Right cardiac atrium (tissue), 5 donors: ENCODE data around the gene MARK3. TPM values are rescaled to one million over a fixed set of nuclear protein-coding genes. Genes with fewer than 3 reads are reported as not detected.
"Not testable (repeated sequence)": the region's sequence is repeated elsewhere in the genome, so short reads cannot be mapped to it uniquely, and the experiment has no call there.

Source experiments
- ATAC-seq, 2 donors: fragments of 200-7000 bp; cut with Tn5 transposase; one replicate each; pipeline versions ENCODE4 v1.8.0 to v1.9.1; 2020; ENCODE audit warnings: moderate library complexity in 2 of 2, mild to moderate bottlenecking in 1 of 2
- DNase-seq, 3 donors: peaks; one replicate each; pipeline ENCODE4 v3.0.0-alpha.2; 2020
- H3K27ac ChIP-seq: one replicate; pipeline ENCODE4 v1.5.1; 2013; ENCODE audit warnings: mild to moderate bottlenecking, low read length, control low read depth, moderate library complexity
- H3K27me3 ChIP-seq: one replicate; pipeline ENCODE4 v1.6.1; 2013; ENCODE audit not compliant: control insufficient read depth, insufficient read depth
- H3K4me1 ChIP-seq: one replicate; pipeline ENCODE4 v1.6.1; 2013; ENCODE audit warnings: low read length; ENCODE audit not compliant: control insufficient read depth, insufficient read depth
- H3K4me3 ChIP-seq: one replicate; pipeline ENCODE4 v1.5.1; 2013; ENCODE audit warnings: low read length, control low read depth
- H3K9me3 ChIP-seq: one replicate; pipeline ENCODE4 v1.6.1; 2013; ENCODE audit warnings: low read length; ENCODE audit not compliant: control insufficient read depth
- WGBS: extraction: QIAGEN DNeasy Blood & Tissue Kit; methylation state at CpG from one replicate; pipeline ENCODE4 v1.1.7; 2013; 5-methylcytosine and 5-hydroxymethylcytosine counted together
- intact Hi-C, 4 donors: fragments of 100-400 bp; cut with DNase I; formaldehyde crosslinking; loops; one replicate each; pipeline versions ENCODE4 v1.11.0 to v1.14.0; 2022 to 2023
- polyA plus RNA-seq: library from polyadenylated mRNA; stranded (reverse); fragments of 200-250 nt; gene quantifications from one replicate; pipeline ENCODE4 v1.2.3, GENCODE V29; 2013
- total RNA-seq, 4 donors: library from RNA; stranded (reverse); fragmentation: NEBNext Ultra II Directional; extraction: Animal tissue kit (Norgen Biotek cat#: 25700); gene quantifications; one replicate each; pipeline ENCODE4 v1.2.1, GENCODE V29; 2021
- donor health status: healthy with polysubstance abuse.
- donor health status: DM: no; HTN: yes; CAD: no.
- donor health status: DM: no; HTN: no; CAD: no.
- donor health status: DM: no; HTN: yes; CAD: no; lungs with severe emphysema.
- donor health status: DM: yes; HTN: yes; CAD: no.

MARK3 gene
- total and polyA plus RNA-seq, 5 donors = 79.4 to 105 (median 92.9) TPM

DNA sequence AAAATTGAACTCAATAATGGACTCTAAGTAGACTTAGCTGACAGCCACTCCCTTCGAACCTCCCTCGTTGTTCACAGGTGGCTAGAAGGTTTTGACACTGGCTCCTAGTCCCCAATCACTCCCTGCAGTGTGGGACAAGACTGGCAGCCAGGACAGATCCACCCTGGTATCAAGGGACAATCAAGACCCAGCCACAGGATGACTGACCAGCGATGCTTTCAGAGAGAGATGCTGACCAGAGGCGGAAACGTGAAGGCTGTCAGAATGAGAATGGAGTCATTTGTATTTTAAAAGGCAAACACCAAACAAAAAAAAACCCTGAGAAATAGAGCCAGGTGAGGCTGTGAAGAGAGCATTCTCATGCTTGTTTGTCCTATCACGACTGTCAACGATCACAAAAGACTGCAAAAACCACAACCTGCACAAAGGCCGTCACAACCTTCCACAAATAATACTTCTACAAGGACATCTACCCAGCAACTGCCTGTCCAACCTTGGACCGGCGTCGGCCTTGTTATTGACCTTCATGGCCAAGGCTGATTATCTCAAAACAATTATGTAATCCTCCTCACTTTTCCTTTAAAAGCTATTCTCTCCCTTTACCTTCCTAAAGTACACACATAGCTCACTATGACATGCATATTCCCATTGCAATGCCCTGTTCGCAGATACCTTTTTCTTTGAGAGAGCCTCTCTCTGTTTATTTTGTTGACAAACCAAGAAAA is 38.0 kb upstream of the MARK3 start:
- Histone ChIP-seq H3K9me3 (no peaks in the 10 kb centered on the region), H3K4me1 (no peaks in the 10 kb centered on the region), H3K27me3 (no peaks in the 10 kb centered on the region), H3K4me3 (no peak overlapping the region), H3K27ac (no peak overlapping the region)
- DNase-seq = no peak
- peak in 1 of 2 donors; percentile 12 for ATAC-seq
- WGBS = 62% methylated on average over 12 of the region's 12 CpGs
- intact Hi-C loops = loop anchor here in 1 of 4 donors (10.0 kb wide), 1 partner anchor 128 kb away; no protein-coding TSS in a partner anchor

DNA sequence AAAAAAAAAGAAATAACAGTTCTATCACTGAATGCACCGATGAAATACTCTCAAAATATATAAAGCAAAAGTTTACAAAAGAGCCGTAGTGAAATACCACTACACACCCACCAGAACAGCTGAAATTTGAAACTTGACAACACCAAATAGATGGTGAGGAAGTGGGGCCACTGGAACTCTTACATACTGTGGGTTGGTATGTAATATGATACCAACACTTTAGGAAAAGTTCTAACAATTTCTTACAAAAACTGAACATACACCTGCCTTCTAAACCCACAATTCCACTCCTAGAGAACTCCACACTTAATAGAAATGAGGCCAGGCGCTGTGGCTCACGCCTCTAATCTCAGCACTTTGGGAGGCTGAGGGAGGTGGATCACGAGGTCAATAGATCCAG is 37.1 kb upstream of the MARK3 start:
- ATAC-seq (no peak), DNase-seq (no peak)
- Histone ChIP-seq H3K9me3 (no peaks in the 10 kb centered on the region), H3K27me3 (no peaks in the 10 kb centered on the region), H3K27ac (no peak overlapping the region), H3K4me1 (no peaks in the 10 kb centered on the region), H3K4me3 (no peak overlapping the region)
- intact Hi-C loops = loop anchor here in 1 of 4 donors (10.0 kb wide), 1 partner anchor 127 kb away; no protein-coding TSS in a partner anchor
- WGBS = 81% methylated on average over 5 of the region's 5 CpGs

DNA sequence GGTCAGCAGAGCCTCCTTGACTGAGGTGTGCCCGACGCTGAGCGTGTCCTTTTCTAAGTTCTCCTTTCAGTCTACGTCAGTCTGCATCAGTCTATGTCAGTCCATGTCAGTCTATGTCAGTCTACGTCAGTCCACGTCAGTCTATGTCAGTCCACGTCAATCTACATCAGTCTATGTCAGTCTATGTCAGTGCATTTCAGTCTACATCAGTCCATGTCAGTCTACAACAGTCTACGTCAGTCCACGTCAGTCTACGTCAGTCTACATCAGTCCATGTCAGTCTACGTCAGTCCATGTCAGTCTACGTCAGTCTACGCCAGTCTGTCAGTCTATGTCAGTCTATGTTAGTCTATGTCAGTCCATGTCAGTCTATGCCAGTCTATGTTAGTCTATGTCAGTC is 35.2 kb upstream of the MARK3 start:
- 90% methylated on average over 13 of the region's 13 CpGs for WGBS
- no peak overlapping the region for H3K27ac ChIP-seq
- H3K4me3 ChIP-seq = no peak overlapping the region
- ATAC-seq = no peak
- DNase-seq = no peak
- no peaks in the 10 kb centered on the region for H3K4me1 ChIP-seq
- intact Hi-C loops = loop anchor here in 1 of 4 donors (10.0 kb wide), 1 partner anchor 125 kb away; no protein-coding TSS in a partner anchor
- H3K9me3 ChIP-seq = no peaks in the 10 kb centered on the region
- H3K27me3 ChIP-seq = no peaks in the 10 kb centered on the region

DNA sequence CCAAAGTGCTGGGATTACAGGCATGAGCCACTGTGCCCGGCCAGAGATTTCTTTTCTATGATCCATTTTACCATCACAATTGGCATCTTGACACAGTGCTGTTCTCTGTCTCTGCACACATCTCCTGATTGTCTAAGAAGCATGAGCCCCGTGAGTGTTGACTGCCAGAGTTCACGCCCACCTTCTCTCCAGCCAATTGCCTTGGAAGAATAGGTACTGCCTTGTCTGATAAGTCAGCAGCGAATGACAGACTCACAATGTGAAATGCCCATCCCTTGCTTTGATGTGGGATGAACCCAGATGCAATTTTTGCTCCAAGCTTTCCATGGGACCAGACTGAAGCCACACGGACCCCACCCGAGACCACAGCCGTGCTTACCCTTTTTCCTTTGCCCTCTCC is 31.9 kb upstream of the MARK3 start:
- ATAC-seq (no peak), DNase-seq (no peak)
- no peak overlapping the region for H3K4me3 ChIP-seq
- no peaks in the 10 kb centered on the region for H3K4me1 ChIP-seq
- no peaks in the 10 kb centered on the region for H3K9me3 ChIP-seq
- 60% methylated on average over 7 of the region's 7 CpGs for WGBS
- H3K27ac ChIP-seq = no peak overlapping the region
- intact Hi-C loops = no loop called here
- no peaks in the 10 kb centered on the region for H3K27me3 ChIP-seq

DNA sequence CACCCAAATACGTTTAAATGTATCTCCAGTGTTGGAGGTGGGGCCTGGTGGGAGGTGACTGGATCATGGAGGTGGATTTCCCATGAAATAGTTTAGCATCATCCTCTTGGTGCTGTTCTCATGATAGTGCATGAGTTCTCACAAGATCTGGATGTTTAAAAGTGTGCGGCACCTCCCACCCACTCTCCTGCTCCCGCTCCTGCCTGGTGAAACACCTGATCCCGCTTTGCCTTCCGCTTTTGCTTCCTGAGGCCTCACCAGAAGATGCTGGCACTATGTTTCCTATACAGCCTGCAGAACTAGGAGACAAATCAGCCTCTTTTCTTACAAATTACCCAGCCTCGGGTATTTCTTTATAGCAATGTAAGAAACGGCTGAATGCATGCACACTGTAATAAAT is 31.1 kb upstream of the MARK3 start:
- WGBS = 85% methylated on average over 7 of the region's 7 CpGs
- ATAC-seq = no peak

DNA sequence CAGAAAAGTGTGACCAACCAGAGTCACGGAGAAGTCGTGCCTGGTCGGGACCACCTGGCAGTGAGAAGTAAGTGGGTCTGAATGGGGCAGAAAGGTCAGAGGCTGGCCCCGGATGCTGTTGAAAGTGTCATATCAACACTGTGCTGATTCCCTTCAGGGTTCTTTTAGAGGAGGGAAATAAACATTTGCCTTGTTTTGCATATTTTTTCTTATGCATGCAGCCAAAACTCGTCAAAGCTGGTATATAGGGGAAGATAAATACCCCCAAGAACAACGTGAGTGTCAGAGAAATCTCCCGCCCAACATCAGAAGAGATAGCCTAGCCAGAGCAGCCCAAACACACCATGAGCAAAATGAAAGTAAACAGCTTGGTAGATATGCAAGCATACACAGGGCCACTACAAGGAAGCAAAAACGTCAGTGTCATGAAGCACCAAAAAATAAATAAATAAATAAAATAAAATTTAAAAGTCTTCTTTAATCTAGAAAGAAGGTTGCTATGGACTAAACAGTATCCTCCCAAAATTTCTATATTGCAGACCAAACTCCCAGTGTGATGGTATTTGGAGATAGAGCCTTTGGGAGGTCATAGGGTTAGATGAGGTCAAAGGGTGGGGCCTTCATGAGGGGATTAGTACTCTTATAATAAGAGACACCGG is 29.1 kb upstream of the MARK3 start:
- ATAC-seq (peak; percentile 47 to 70), DNase-seq (no peak)
- Histone ChIP-seq H3K27me3 (no peaks in the 10 kb centered on the region), H3K4me1 (no peaks in the 10 kb centered on the region), H3K9me3 (no peaks in the 10 kb centered on the region), H3K27ac (no peak overlapping the region), H3K4me3 (peak overlapping the region; percentile 22)
- intact Hi-C loops = no loop called here
- WGBS = 44% methylated on average over 9 of the region's 9 CpGs

More for the DNA sequence above, 31.1 kb upstream of the MARK3 start:
- no peaks in the 10 kb centered on the region for H3K4me1 ChIP-seq
- intact Hi-C loops = no loop called here
- H3K4me3 ChIP-seq = no peak overlapping the region
- H3K27ac ChIP-seq = no peak overlapping the region
- no peak for DNase-seq
- H3K9me3 ChIP-seq = no peaks in the 10 kb centered on the region
- no peaks in the 10 kb centered on the region for H3K27me3 ChIP-seq

DNA sequence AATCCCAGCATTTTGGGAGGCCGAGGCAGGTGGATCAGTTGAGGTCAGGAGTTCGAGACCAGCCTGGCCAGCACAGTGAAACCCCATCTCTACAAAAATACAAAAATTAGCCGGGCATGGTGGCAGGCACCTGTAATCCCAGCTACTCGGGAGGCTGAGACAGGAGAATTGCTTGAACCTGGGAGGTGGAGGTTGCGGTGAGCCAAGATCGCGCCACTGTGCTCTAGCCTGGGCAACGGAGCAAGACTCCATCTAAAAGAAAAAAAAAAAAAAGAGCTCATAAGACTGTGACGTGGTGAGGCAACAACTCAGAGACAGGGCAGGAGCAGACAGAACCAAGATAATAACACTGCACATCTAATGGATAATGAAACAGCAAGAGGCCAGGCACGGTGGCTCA is 27.7 kb upstream of the MARK3 start:
- H3K9me3 ChIP-seq = not testable (repeated sequence)

DNA sequence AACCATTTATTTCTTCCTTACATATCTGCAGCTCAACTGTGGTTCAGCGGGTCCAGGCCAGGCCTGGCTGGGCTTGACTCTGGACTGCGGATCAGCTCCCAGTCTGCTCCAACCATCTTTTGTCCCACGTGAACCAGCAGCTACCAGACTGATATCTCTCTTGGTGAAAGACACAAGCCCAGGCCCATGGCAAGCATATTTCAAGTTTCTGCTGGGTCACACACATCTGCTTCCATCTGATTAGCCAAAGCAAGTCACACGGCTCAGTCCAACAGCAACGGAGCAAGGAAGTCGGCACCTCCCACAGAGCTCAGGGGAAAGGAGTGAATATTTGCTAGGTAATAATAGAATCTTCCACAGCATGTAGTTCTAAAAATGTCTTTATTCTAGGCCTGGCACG is 24.7 kb upstream of the MARK3 start:
- 70% methylated on average over 7 of the region's 7 CpGs for WGBS
- Histone ChIP-seq H3K9me3 (no peaks in the 10 kb centered on the region), H3K4me1 (no peaks in the 10 kb centered on the region), H3K4me3 (no peak overlapping the region), H3K27me3 (no peaks in the 10 kb centered on the region), H3K27ac (no peak overlapping the region)
- DNase-seq (no peak), ATAC-seq (no peak)
- intact Hi-C loops = no loop called here

More for the DNA sequence above, 27.7 kb upstream of the MARK3 start:
- H3K4me1 ChIP-seq, H3K27ac ChIP-seq, H3K4me3 ChIP-seq, intact Hi-C loops, ATAC-seq, H3K27me3 ChIP-seq, DNase-seq: not testable (repeated sequence)
- WGBS = 93% methylated on average over 10 of the region's 10 CpGs

DNA sequence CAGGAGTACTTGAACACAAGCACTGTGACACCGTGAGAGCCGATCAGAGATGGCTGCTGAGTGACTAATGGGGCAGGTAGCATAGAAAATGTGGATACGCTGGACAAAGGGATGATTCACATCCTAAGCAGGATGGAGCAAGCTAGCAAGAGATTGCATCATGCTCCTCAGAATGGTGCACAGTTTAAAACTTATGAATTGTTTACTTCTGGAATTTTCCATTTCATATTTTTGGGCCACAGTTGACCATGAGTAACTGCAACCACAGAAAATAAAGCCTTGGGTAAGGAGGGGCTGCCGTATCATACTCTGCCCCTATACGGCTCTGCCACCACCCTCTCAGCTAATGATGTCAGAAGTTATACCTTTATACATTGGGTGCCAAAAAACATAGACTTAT is 23.3 kb upstream of the MARK3 start:
- Histone ChIP-seq H3K4me1 (no peaks in the 10 kb centered on the region), H3K4me3 (no peak overlapping the region), H3K27ac (no peak overlapping the region), H3K9me3 (no peaks in the 10 kb centered on the region), H3K27me3 (no peaks in the 10 kb centered on the region)
- ATAC-seq = peak in 1 of 2 donors; percentile 44
- WGBS = 69% methylated on average over 5 of the region's 5 CpGs
- intact Hi-C loops = no loop called here
- DNase-seq = no peak

DNA sequence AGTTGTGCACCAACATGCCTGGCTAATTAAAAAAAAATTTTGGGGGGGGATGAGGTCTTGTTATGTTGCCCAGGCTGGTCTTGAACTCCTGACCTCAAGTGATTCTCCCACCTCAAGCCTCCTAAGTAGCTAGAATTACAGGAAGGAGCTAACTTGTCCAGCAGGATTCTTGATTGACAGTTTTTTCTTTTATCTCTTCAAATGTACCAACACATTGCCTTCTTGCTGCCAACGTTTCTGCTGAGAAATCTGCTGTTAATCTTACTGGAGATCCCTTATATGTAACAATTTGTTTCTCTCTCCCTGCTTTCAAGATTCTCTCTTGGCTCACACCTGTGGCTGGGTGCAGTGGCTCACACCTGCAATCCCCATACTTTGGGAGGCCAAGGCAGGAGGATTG is 22.4 kb upstream of the MARK3 start:
- no peak overlapping the region for H3K4me3 ChIP-seq
- H3K4me1 ChIP-seq = no peaks in the 10 kb centered on the region
- DNase-seq (no peak), ATAC-seq (no peak)
- no peak overlapping the region for H3K27ac ChIP-seq
- intact Hi-C loops = no loop called here
- no peaks in the 10 kb centered on the region for H3K27me3 ChIP-seq
- 60% methylated on average over 1 of the region's 1 CpG for WGBS
- H3K9me3 ChIP-seq = no peaks in the 10 kb centered on the region

DNA sequence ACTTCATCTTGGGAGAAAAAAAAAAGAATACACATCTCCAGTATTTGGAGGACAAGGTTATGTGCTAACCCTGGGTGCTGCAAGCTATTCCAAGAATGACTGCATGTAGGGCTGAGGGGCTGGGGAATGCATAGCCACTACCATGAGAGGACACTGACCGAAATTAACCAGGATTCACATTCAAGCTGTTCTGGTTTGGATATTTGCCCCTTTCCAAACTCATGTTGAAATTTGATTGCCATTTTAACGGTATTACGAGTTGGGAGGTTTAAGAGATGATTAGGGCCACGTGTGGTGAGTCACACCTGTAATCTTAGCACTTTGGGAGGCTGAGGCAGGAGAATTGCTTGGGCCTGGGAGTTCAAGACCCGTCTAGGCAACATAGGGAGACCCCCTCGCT is 18.5 kb upstream of the MARK3 start:
- Histone ChIP-seq H3K9me3 (no peaks in the 10 kb centered on the region), H3K27ac (no peak overlapping the region), H3K4me1 (no peaks in the 10 kb centered on the region), H3K27me3 (no peaks in the 10 kb centered on the region), H3K4me3 (no peak overlapping the region)
- 83% methylated on average over 6 of the region's 6 CpGs for WGBS
- intact Hi-C loops = no loop called here
- no peak for ATAC-seq
- DNase-seq = no peak
